Gastroesophageal sphincter (tissue), 4 donors: ENCODE measurements around the gene DBR1. TPM values are rescaled to one million over a fixed set of nuclear protein-coding genes. Genes with fewer than 3 reads are reported as not detected.

Experiments used
- ATAC-seq: fragments of 150-250 bp; one replicate; pipeline ENCODE4 v1.9.1; 2016; ENCODE audit warnings: mild to moderate bottlenecking, moderate library complexity
- H3K27ac ChIP-seq, 4 donors: fragments of 200-600 bp; sonication (generic) in 3 of 4; 1 replicate in 3 of 4; 2 replicates in 1 of 4; pipeline ENCODE4 v1.5.1; 2016 to 2019
- H3K27me3 ChIP-seq: fragments of 200-600 bp; sonication (generic); one replicate; pipeline ENCODE4 v1.5.1; 2019
- H3K36me3 ChIP-seq, 2 donors: fragments of 200-600 bp; sonication (generic); one replicate each; pipeline ENCODE4 v1.5.1; 2019; ENCODE audit warnings: control low read depth in 1 of 2
- H3K4me1 ChIP-seq, 3 donors: fragments of 200-600 bp; sonication (generic); 1 replicate in 2 of 3; 2 replicates in 1 of 3; pipeline ENCODE4 v1.5.1; 2016 to 2019; ENCODE audit warnings: control low read depth in 2 of 3
- H3K4me3 ChIP-seq, 2 donors: fragments of 200-600 bp; sonication (generic); one replicate each; pipeline ENCODE4 v1.5.1; 2019; ENCODE audit warnings: mild to moderate bottlenecking in 1 of 2, moderate library complexity in 1 of 2
- H3K9me3 ChIP-seq, 3 donors: fragments of 200-600 bp; sonication (generic); one replicate each; pipeline ENCODE4 v1.5.1; 2017 to 2019; ENCODE audit warnings: control low read depth in 2 of 3
- EP300 ChIP-seq: sonication (generic); formaldehyde crosslinking; IDR thresholded peaks from one replicate; pipeline ENCODE4 v1.6.1; 2017; ENCODE audit warnings: antibody characterized with exemption, mild to moderate bottlenecking
- POLR2A ChIP-seq, 2 donors: fragments of 450-650 bp; IDR thresholded peaks; one replicate each; pipeline ENCODE4 v1.6.1; 2017; ENCODE audit warnings: antibody characterized with exemption in 2 of 2, mild to moderate bottlenecking in 2 of 2, moderate library complexity in 1 of 2
- POLR2AphosphoS5 ChIP-seq: sonication (generic); formaldehyde crosslinking; IDR thresholded peaks from one replicate; pipeline ENCODE4 v1.6.1; 2017; ENCODE audit warnings: antibody characterized with exemption
- WGBS, 2 donors: methylation state at CpG; one replicate each; pipeline ENCODE4 v1.1.5; 2018; ENCODE audit warnings: low coverage in 1 of 2; 5-methylcytosine and 5-hydroxymethylcytosine counted together
- total RNA-seq, 4 donors: library from RNA; depleted of rRNA; stranded (reverse); fragments of >200 nt; gene quantifications; one replicate each; pipeline ENCODE4 v1.1.0, GENCODE V29; 2016
- TF ChIP-seq, protein P1 (sequence below), 4 experiments: fragments of 200-600 bp in 2 of 4; fragments of 450-650 bp in 2 of 4; sonication (generic) in 1 of 4; IDR thresholded peaks; one replicate each; pipeline ENCODE4 v1.5.1; 2017 to 2019; ENCODE audit warnings: antibody characterized with exemption in 4 of 4, mild to moderate bottlenecking in 2 of 4, moderate library complexity in 2 of 4

Gene DBR1
- total RNA-seq, 4 donors from 2014 or later = 11.2 to 16.4 (median 14.2) TPM

DNA sequence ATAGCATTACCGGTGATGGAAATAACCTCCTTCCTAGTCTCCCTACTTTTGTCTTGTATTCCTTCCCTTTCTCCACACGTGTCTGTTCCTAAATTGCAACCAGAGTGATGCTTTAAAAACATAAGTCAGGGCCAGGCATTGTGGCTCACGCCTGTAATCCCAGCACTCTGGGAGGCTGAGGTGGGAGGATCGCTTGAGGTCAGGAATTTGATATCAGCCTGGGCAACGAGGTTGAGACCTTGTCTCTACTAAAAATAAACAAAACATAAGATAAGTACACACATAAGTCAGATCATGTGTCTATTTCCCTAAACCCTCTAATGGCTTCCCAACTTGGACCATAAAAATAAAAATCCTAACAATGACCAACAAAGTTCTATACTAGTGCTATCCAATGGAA lies 30.8 kb upstream of the DBR1 start:
- no peaks in the 10 kb centered on the region for H3K9me3 ChIP-seq
- H3K4me1 ChIP-seq = peaks cover 4 to 52% (median 6%) of the 10 kb centered on the region in 3 donors
- TF ChIP-seq, protein P1, sequence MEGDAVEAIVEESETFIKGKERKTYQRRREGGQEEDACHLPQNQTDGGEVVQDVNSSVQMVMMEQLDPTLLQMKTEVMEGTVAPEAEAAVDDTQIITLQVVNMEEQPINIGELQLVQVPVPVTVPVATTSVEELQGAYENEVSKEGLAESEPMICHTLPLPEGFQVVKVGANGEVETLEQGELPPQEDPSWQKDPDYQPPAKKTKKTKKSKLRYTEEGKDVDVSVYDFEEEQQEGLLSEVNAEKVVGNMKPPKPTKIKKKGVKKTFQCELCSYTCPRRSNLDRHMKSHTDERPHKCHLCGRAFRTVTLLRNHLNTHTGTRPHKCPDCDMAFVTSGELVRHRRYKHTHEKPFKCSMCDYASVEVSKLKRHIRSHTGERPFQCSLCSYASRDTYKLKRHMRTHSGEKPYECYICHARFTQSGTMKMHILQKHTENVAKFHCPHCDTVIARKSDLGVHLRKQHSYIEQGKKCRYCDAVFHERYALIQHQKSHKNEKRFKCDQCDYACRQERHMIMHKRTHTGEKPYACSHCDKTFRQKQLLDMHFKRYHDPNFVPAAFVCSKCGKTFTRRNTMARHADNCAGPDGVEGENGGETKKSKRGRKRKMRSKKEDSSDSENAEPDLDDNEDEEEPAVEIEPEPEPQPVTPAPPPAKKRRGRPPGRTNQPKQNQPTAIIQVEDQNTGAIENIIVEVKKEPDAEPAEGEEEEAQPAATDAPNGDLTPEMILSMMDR (IDR thresholded peaks at IDR 0.05) = no peak
- TF ChIP-seq EP300 = no peak
- no peak for TF ChIP-seq POLR2A (IDR thresholded peaks at IDR 0.05)
- no peaks in the 10 kb centered on the region for H3K27me3 ChIP-seq
- no peak overlapping the region for H3K4me3 ChIP-seq
- H3K27ac ChIP-seq = no peak overlapping the region
- no peak for ATAC-seq
- WGBS, 2 donors = 71% methylated on average over 5 of the region's 5 CpGs; no CpG with 5 or more reads in 1 of the 2 donors
- H3K36me3 ChIP-seq = no peaks in the 10 kb centered on the region

DNA sequence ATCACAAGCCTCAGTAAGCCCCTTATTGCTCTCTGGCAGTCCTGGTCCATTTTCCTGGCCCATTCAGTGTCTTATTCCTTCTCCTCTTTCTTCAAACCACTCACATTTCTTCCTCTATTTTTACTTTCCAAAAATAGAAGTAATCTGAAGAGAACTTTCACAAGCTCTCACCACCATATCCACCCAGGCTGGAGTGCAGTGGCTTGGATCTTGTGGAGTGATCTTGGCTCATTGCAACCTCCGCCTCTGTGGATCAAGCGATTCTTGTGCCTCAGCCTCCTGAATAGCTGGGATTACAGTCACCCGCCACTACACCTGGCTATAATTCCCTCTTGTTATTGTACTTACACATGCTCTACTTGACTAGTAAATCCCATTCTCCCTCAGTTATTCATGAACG lies 29.2 kb upstream of the DBR1 start:
- TF ChIP-seq, protein P1 (IDR thresholded peaks at IDR 0.05) = no peak
- TF ChIP-seq POLR2A (IDR thresholded peaks at IDR 0.05) (no peak), EP300 (no peak), POLR2AphosphoS5 (no peak)
- WGBS, 2 donors = 73 to 82% methylated on average over 2 to 4 of the region's 4 CpGs
- no peak for ATAC-seq

DNA sequence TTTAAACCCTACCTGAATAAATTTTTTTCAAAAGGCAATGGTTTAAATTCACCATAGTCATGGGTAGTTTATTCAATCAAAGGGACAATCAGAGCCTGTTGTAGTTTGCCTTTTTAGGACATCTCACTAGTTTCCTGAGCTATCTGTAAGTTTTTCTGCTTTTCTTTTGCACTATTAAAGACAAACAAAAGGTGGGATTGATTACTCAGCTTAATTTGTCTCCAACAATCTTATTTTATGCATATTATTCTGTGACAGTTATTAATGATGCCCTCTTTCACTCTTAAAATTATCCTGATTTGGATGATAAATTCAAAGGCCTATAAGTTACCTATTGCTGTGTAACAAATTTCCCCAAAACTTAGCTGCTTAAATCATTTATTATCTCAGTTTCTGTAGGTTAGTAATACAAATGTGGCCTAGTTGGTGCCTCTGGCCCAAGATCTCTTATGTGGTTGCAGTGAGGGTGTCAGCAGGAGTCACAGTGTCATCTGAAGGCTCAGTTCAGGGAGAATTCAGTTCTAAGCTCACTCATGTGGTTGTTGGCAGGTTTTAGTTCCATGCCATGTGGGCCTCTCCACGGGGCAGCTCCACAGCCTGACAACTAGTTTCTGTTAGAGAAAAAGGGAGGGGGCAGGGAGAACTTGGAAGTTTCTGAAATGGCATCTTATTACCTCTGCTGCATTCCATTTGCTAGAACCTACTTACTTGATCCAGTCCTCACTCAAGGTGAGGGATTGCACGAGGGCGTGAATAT lies 28.4 kb upstream of the DBR1 start:
- Histone ChIP-seq H3K36me3 (no peaks in the 10 kb centered on the region), H3K27me3 (no peaks in the 10 kb centered on the region), H3K4me3 (no peak overlapping the region), H3K27ac (no peak overlapping the region), H3K9me3 (no peaks in the 10 kb centered on the region), H3K4me1 (peaks cover 0 to 68% (median 0%) of the 10 kb centered on the region in 3 donors)
- no peak for TF ChIP-seq POLR2AphosphoS5
- TF ChIP-seq EP300 = no peak
- TF ChIP-seq, protein P1 (IDR thresholded peaks at IDR 0.05) = no peak
- TF ChIP-seq POLR2A (IDR thresholded peaks at IDR 0.05) = no peak
- ATAC-seq = no peak
- WGBS, 2 donors = 81 to 86% methylated on average over 3 of the region's 3 CpGs

More for the DNA sequence above, 29.2 kb upstream of the DBR1 start:
- H3K9me3 ChIP-seq = no peaks in the 10 kb centered on the region
- H3K36me3 ChIP-seq = no peaks in the 10 kb centered on the region
- no peak overlapping the region for H3K27ac ChIP-seq
- peaks cover 0 to 65% (median 0%) of the 10 kb centered on the region in 3 donors for H3K4me1 ChIP-seq
- no peaks in the 10 kb centered on the region for H3K27me3 ChIP-seq
- no peak overlapping the region for H3K4me3 ChIP-seq

DNA sequence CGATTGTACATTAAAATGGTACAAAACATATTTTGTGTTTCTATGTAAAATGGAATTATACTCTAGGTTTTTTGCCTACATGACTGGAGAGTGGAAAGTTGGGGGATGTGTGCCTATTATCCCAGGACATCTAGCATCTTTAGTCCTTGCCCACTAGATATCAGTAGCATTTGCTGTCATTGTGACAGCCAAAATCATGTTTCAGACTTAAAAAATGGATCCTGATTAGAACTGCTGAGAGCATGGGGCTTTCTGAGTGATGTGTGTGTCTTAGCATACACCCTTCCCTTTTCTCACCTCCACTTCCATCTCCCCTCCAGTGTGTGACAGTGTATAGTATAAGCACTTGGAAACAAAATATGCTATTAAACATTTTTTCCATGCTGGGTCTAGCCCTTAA lies 25.7 kb upstream of the DBR1 start:
- peaks cover 0 to 6% of the 10 kb centered on the region in 2 donors for H3K36me3 ChIP-seq
- WGBS, 2 donors = 79 to 86% methylated on average over 1 of the region's 1 CpG
- H3K27ac ChIP-seq = no peak overlapping the region
- ATAC-seq = no peak
- no peaks in the 10 kb centered on the region for H3K27me3 ChIP-seq
- TF ChIP-seq POLR2AphosphoS5 (no peak), POLR2A (IDR thresholded peaks at IDR 0.05) (no peak), EP300 (no peak)
- TF ChIP-seq, protein P1 (IDR thresholded peaks at IDR 0.05) = no peak
- H3K9me3 ChIP-seq = no peaks in the 10 kb centered on the region
- no peak overlapping the region for H3K4me3 ChIP-seq
- peaks cover 0 to 77% (median 0%) of the 10 kb centered on the region in 3 donors for H3K4me1 ChIP-seq

DNA sequence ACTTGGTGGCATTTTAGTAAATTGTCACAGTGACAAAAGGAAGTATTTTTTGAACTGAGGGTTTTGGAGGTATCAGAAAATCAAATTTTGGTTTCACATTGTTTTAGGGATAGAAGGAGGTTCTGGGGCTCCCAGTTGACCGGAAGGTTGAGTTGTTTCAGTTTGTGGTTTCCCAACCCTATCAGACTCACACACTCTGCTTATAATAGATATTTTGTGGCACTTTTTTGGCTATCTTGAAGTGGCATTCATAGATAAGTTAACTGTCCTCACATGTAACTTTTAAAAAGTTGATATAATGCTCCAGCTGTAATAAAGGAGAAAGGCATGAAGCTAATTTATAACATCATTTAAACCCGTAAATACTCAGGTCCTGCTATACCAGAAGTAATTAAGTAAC lies 25.1 kb upstream of the DBR1 start:
- no peak overlapping the region for H3K27ac ChIP-seq
- peaks cover 0 to 6% of the 10 kb centered on the region in 2 donors for H3K36me3 ChIP-seq
- ATAC-seq = no peak
- no peaks in the 10 kb centered on the region for H3K9me3 ChIP-seq
- H3K4me3 ChIP-seq = no peak overlapping the region
- H3K27me3 ChIP-seq = no peaks in the 10 kb centered on the region
- peaks cover 0 to 80% (median 0%) of the 10 kb centered on the region in 3 donors for H3K4me1 ChIP-seq
- TF ChIP-seq POLR2AphosphoS5 = no peak
- no peak for TF ChIP-seq POLR2A (IDR thresholded peaks at IDR 0.05)
- no peak for TF ChIP-seq EP300
- TF ChIP-seq, protein P1 (IDR thresholded peaks at IDR 0.05) = no peak
- 87 to 92% methylated on average over 1 to 2 of the region's 2 CpGs for WGBS, 2 donors
